LHCN-M2 (cell line): ENCODE data around the gene GIMD1. TPM values are rescaled to one million over a fixed set of nuclear protein-coding genes. Genes with fewer than 3 reads are reported as not detected.
"Not testable (repeated sequence)": the region's sequence is repeated elsewhere in the genome, so short reads cannot be mapped to it uniquely, and the experiment has no call there.

Source experiments
- DNase-seq: peaks from one replicate; pipeline ENCODE4 v3.0.0-alpha.2; 2012; ENCODE audit warnings: low read depth
- polyA plus RNA-seq: library from polyadenylated mRNA; unstranded; fragments of >200 nt; gene quantifications from one replicate; pipeline ENCODE4 v1.2.1, GENCODE V29; 2012; ENCODE audit warnings: missing spikeins
- total RNA-seq: library from RNA; depleted of rRNA; stranded (reverse); fragments of >200 nt; gene quantifications from 2 replicates; pipeline ENCODE4 v1.2.3, GENCODE V29; 2014; rRNA removed

GIMD1 gene
- total RNA-seq: not detected in 2 replicates
- 0.04 TPM for polyA plus RNA-seq

- no peak for DNase-seq
These were observed at the start of gene GIMD1 for GRCh38 chr4:106368678-106369077. Gene GIMD1 (minus strand): TSS chr4:106368778. CDS start chr4:106367435, 1,343 bp downstream.

GRCh38 chr4:106414366-106414765 lies 45.8 kb upstream of the GIMD1 start:
- DNase-seq: no peak

- no peak for DNase-seq
These were observed 41.6 kb upstream of the GIMD1 start for GRCh38 chr4:106409901-106410889.

GRCh38 chr4:106408004-106408403 lies 39.4 kb upstream of the GIMD1 start:
- not testable (repeated sequence) for DNase-seq

GRCh38 chr4:106401157-106401556 lies 32.6 kb upstream of the GIMD1 start:
- DNase-seq: no peak

GRCh38 chr4:106398898-106399297 lies 30.3 kb upstream of the GIMD1 start:
- not testable (repeated sequence) for DNase-seq

- DNase-seq: no peak
These were observed 27.0 kb upstream of the GIMD1 start for GRCh38 chr4:106395582-106395981.

- DNase-seq: no peak
These were observed 17.3 kb upstream of the GIMD1 start for GRCh38 chr4:106385853-106386393.

GRCh38 chr4:106384878-106385277 lies 16.3 kb upstream of the GIMD1 start:
- DNase-seq: no peak

GRCh38 chr4:106380179-106380578 lies 11.6 kb upstream of the GIMD1 start:
- no peak for DNase-seq

GRCh38 chr4:106373026-106373425 lies 4.4 kb upstream of the GIMD1 start:
- no peak for DNase-seq

GRCh38 chr4:106371161-106371560 lies 2.6 kb upstream of the GIMD1 start:
- no peak for DNase-seq

GRCh38 chr4:106370214-106370613 lies 1.6 kb upstream of the GIMD1 start:
- DNase-seq: no peak

- DNase-seq: peak; percentile 75
These were observed 980 bp upstream of the GIMD1 start for GRCh38 chr4:106369456-106370060.

GRCh38 chr4:106367072-106367471 lies 1.5 kb downstream of the GIMD1 start:
- no peak for DNase-seq

GRCh38 chr4:106366026-106366425 lies 2.6 kb downstream of the GIMD1 start:
- no peak for DNase-seq

- DNase-seq: peak; percentile 89
These were observed 3.0 kb downstream of the GIMD1 start for GRCh38 chr4:106365613-106366012.

- peak; percentile 28 for DNase-seq
These were observed 4.3 kb downstream of the GIMD1 start for GRCh38 chr4:106364282-106364681.

GRCh38 chr4:106362086-106362825 lies 6.3 kb downstream of the GIMD1 start:
- peak; percentile 44 for DNase-seq

GRCh38 chr4:106358899-106359298 lies 9.7 kb downstream of the GIMD1 start:
- DNase-seq: peak; percentile 72

GRCh38 chr4:106355193-106355592 lies 13.4 kb downstream of the GIMD1 start:
- no peak for DNase-seq

- no peak for DNase-seq
These were observed 14.8 kb downstream of the GIMD1 start for GRCh38 chr4:106353786-106354185.
